ENCODE results near the gene PJA2. TPM values are rescaled to one million over a fixed set of nuclear protein-coding genes. Genes with fewer than 3 reads are reported as not detected.

PJA2 gene
- total RNA-seq, 4 donors from 2014 or later = 95.4 to 159 (median 134) TPM

DNA sequence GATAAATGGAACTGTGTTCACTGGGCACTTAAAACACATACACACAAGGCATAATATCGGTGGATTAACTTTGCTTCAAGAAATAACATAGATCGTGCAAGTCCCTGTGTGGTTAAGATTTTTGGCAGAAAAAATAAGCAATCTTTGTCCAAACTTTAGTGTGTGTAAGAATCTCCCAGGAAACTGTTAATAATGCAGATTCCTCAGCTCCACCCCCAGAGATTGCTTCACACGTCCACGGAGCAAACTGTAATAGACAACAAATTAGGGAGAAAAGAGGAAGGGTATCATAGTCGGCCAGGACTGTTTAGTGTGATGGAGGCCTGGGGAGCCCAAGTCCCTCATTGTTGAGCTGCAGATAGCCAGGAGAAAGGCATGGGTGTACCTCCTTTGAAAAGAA lies 84.8 kb downstream of the PJA2 start:
- 35 to 41% methylated on average over 5 of the region's 5 CpGs for WGBS, 2 donors
- no peak overlapping the region for H3K4me3 ChIP-seq
- peak in 1 of 2 donors; percentile 52 for DNase-seq (ENCODE audit: low spot score in 2 of 2)
- H3K36me3 ChIP-seq = no peaks in the 10 kb centered on the region
- H3K27me3 ChIP-seq = no peaks in the 10 kb centered on the region
- TF ChIP-seq, protein P1, sequence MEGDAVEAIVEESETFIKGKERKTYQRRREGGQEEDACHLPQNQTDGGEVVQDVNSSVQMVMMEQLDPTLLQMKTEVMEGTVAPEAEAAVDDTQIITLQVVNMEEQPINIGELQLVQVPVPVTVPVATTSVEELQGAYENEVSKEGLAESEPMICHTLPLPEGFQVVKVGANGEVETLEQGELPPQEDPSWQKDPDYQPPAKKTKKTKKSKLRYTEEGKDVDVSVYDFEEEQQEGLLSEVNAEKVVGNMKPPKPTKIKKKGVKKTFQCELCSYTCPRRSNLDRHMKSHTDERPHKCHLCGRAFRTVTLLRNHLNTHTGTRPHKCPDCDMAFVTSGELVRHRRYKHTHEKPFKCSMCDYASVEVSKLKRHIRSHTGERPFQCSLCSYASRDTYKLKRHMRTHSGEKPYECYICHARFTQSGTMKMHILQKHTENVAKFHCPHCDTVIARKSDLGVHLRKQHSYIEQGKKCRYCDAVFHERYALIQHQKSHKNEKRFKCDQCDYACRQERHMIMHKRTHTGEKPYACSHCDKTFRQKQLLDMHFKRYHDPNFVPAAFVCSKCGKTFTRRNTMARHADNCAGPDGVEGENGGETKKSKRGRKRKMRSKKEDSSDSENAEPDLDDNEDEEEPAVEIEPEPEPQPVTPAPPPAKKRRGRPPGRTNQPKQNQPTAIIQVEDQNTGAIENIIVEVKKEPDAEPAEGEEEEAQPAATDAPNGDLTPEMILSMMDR (IDR thresholded peaks at IDR 0.05) = no peak
- TF ChIP-seq POLR2A (IDR thresholded peaks at IDR 0.05) (no peak), EP300 (IDR thresholded peaks at IDR 0.05) (no peak)
- H3K4me1 ChIP-seq = peaks cover 0 to 30% (median 8%) of the 10 kb centered on the region in 4 donors
- peak overlapping the region in 2 of 4 donors; percentile 31 to 53 for H3K27ac ChIP-seq
- no peaks in the 10 kb centered on the region for H3K9me3 ChIP-seq

GRCh38 chr5:109324351-109324750 lies 85.4 kb downstream of the PJA2 start:
- DNase-seq (ENCODE audit: low spot score in 2 of 2) = no peak
- Histone ChIP-seq H3K4me1 (peaks cover 0 to 25% (median 8%) of the 10 kb centered on the region in 4 donors), H3K36me3 (no peaks in the 10 kb centered on the region), H3K4me3 (no peak overlapping the region), H3K27me3 (no peaks in the 10 kb centered on the region), H3K27ac (peak overlapping the region in 2 of 4 donors; percentile 31 to 53), H3K9me3 (no peaks in the 10 kb centered on the region)
- TF ChIP-seq POLR2A (IDR thresholded peaks at IDR 0.05) = no peak
- TF ChIP-seq, protein P1 (IDR thresholded peaks at IDR 0.05) = no peak
- 67% methylated on average over 7 of the region's 7 CpGs for WGBS, 2 donors

DNA sequence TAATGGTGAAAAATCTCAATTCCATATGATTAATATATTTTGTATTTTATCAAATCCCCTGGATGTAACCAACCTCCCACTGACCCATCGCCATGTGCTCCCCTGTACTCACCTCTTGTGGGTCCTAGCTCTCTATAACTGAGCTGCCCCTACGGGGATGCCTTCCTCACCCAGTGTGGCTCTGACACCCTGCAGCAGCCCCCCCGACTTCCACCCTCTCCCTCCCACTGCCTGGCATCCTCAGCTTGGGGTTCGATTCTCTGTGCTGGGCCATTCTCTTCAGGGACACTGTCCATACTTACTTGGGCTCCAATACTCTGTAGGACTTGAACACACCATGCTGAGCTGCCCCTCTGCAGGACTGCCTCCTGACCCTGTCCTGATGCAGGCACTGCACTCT lies 87.1 kb downstream of the PJA2 start:
- no peak for DNase-seq (ENCODE audit: low spot score in 2 of 2)
- H3K36me3 ChIP-seq = no peaks in the 10 kb centered on the region
- WGBS, 2 donors = 90 to 98% methylated on average over 4 of the region's 4 CpGs
- TF ChIP-seq EP300 (IDR thresholded peaks at IDR 0.05) = no peak
- TF ChIP-seq, protein P1 (IDR thresholded peaks at IDR 0.05) = no peak
- TF ChIP-seq POLR2A (IDR thresholded peaks at IDR 0.05) = no peak
- no peak overlapping the region for H3K4me3 ChIP-seq
- no peaks in the 10 kb centered on the region for H3K9me3 ChIP-seq
- peaks cover 0 to 25% (median 8%) of the 10 kb centered on the region in 4 donors for H3K4me1 ChIP-seq
- H3K27ac ChIP-seq = no peak overlapping the region
- no peaks in the 10 kb centered on the region for H3K27me3 ChIP-seq

GRCh38 chr5:109319351-109319750 lies 90.4 kb downstream of the PJA2 start:
- no peaks in the 10 kb centered on the region for H3K9me3 ChIP-seq
- no peak overlapping the region for H3K27ac ChIP-seq
- no peak overlapping the region for H3K4me3 ChIP-seq
- TF ChIP-seq POLR2A (IDR thresholded peaks at IDR 0.05) (no peak), EP300 (IDR thresholded peaks at IDR 0.05) (no peak)
- TF ChIP-seq, protein P1 (IDR thresholded peaks at IDR 0.05) = no peak
- H3K4me1 ChIP-seq = peaks cover 0 to 6% (median under 1%) of the 10 kb centered on the region in 4 donors
- no peak for DNase-seq (ENCODE audit: low spot score in 2 of 2)
- no peaks in the 10 kb centered on the region for H3K27me3 ChIP-seq
- WGBS, 2 donors = 94 to 99% methylated on average over 7 of the region's 7 CpGs
- H3K36me3 ChIP-seq = no peaks in the 10 kb centered on the region

- Histone ChIP-seq H3K4me1 (no peaks in the 10 kb centered on the region), H3K4me3 (no peak overlapping the region), H3K27ac (no peak overlapping the region), H3K27me3 (no peaks in the 10 kb centered on the region), H3K36me3 (no peaks in the 10 kb centered on the region), H3K9me3 (no peaks in the 10 kb centered on the region)
- TF ChIP-seq POLR2A (IDR thresholded peaks at IDR 0.05) = no peak
- no peak for TF ChIP-seq EP300 (IDR thresholded peaks at IDR 0.05)
- TF ChIP-seq, protein P1 (IDR thresholded peaks at IDR 0.05) = no peak
- WGBS, 2 donors = 93% methylated on average over 9 of the region's 9 CpGs
- no peak for DNase-seq (ENCODE audit: low spot score in 2 of 2)
Observed at GRCh38 chr5:109318455-109319108, 91.2 kb downstream of the PJA2 start.

Data from tibial nerve (tissue), 4 donors.